ENCODE results near the gene PTPRB.

The PTPRB gene

DNA sequence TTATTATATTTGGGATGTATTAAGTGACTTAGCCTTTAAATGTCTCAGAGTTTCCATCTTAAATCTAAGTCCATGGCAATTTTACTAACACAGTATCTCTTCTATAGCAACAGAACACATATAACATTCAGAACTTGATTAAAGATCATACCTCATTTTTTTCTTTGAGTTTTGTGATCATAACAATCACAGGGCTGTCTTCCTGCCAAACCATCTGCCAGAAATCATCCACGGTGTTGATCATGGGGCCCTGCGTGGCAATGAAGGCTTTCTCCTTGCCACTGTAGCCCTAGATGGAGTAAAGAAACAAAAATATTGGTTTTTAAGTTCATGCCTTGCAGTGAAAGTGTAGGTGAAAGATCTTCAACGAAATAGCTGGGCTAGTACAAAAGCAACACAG, 46.7 kb upstream of the PTPRB start:
- Histone ChIP-seq H4K20me1 (ENCODE audit: insufficient read depth, low read length) (no peaks in the 10 kb centered on the region), H3K27ac (ENCODE audit: low read depth, low read length, poor library complexity, severe bottlenecking) (no peak overlapping the region), H3K4me3 (ENCODE audit: low read depth, low read length, poor library complexity, severe bottlenecking) (no peak overlapping the region), H3K4me1 (ENCODE audit: insufficient read depth, low read length, severe bottlenecking) (no peaks in the 10 kb centered on the region), H3K36me3 (ENCODE audit: insufficient read depth, low read length) (no peaks in the 10 kb centered on the region), H3F3A (ENCODE audit: insufficient read depth, low read length) (no peaks in the 10 kb centered on the region), H3K4me2 (ENCODE audit: low read length) (no peak overlapping the region), H3K9me3 (ENCODE audit: low read length) (no peaks in the 10 kb centered on the region), H3K9ac (ENCODE audit: low read length) (no peak overlapping the region), H3K79me2 (ENCODE audit: insufficient read depth, low read length) (no peaks in the 10 kb centered on the region), H2AFZ (ENCODE audit: low read length) (no peak overlapping the region), H3K27me3 (ENCODE audit: insufficient read depth, low read length) (no peaks in the 10 kb centered on the region), H3K9me2 (ENCODE audit: low read depth, low read length) (no peaks in the 10 kb centered on the region)
- TF ChIP-seq EZH2 (IDR thresholded peaks at IDR 0.05; ENCODE audit: borderline replicate concordance, low read length) = no peak
- TF ChIP-seq, protein P1, sequence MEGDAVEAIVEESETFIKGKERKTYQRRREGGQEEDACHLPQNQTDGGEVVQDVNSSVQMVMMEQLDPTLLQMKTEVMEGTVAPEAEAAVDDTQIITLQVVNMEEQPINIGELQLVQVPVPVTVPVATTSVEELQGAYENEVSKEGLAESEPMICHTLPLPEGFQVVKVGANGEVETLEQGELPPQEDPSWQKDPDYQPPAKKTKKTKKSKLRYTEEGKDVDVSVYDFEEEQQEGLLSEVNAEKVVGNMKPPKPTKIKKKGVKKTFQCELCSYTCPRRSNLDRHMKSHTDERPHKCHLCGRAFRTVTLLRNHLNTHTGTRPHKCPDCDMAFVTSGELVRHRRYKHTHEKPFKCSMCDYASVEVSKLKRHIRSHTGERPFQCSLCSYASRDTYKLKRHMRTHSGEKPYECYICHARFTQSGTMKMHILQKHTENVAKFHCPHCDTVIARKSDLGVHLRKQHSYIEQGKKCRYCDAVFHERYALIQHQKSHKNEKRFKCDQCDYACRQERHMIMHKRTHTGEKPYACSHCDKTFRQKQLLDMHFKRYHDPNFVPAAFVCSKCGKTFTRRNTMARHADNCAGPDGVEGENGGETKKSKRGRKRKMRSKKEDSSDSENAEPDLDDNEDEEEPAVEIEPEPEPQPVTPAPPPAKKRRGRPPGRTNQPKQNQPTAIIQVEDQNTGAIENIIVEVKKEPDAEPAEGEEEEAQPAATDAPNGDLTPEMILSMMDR (IDR thresholded peaks at IDR 0.05; ENCODE audit: low read length) = no peak

DNA sequence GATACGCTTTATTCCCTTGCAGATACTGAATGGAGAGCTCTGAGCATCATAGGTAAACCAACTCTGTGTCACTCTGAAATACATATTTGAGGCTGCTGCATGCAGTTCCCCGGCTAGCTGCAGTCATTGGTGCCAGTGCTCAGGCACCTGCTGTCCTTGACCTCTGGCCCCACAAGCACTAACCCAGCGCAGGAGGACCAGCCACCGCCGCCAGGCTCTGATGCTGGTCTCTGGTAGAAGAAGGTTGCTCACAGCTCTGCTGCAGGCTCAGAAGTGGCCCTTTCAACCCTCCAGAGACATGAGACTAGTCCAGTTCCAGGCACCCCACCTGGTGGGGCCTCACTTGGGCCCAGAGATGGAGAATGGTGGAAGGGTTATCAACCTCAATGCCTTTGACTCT, 34.5 kb upstream of the PTPRB start:
- no peak overlapping the region for H3K4me3 ChIP-seq (ENCODE audit: low read depth, low read length, poor library complexity, severe bottlenecking)
- no peaks in the 10 kb centered on the region for H3K27me3 ChIP-seq (ENCODE audit: insufficient read depth, low read length)
- no peaks in the 10 kb centered on the region for H3F3A ChIP-seq (ENCODE audit: insufficient read depth, low read length)
- H3K9ac ChIP-seq (ENCODE audit: low read length) = no peak overlapping the region
- no peaks in the 10 kb centered on the region for H3K4me1 ChIP-seq (ENCODE audit: insufficient read depth, low read length, severe bottlenecking)
- no peaks in the 10 kb centered on the region for H3K9me2 ChIP-seq (ENCODE audit: low read depth, low read length)
- TF ChIP-seq, protein P1 (IDR thresholded peaks at IDR 0.05; ENCODE audit: low read length) = no peak
- no peak for TF ChIP-seq EZH2 (IDR thresholded peaks at IDR 0.05; ENCODE audit: borderline replicate concordance, low read length)
- H4K20me1 ChIP-seq (ENCODE audit: insufficient read depth, low read length) = no peaks in the 10 kb centered on the region
- H3K9me3 ChIP-seq (ENCODE audit: low read length) = no peaks in the 10 kb centered on the region
- H3K4me2 ChIP-seq (ENCODE audit: low read length) = no peak overlapping the region
- no peaks in the 10 kb centered on the region for H3K36me3 ChIP-seq (ENCODE audit: insufficient read depth, low read length)
- H2AFZ ChIP-seq (ENCODE audit: low read length) = no peak overlapping the region
- H3K79me2 ChIP-seq (ENCODE audit: insufficient read depth, low read length) = no peaks in the 10 kb centered on the region
- no peak overlapping the region for H3K27ac ChIP-seq (ENCODE audit: low read depth, low read length, poor library complexity, severe bottlenecking)

DNA sequence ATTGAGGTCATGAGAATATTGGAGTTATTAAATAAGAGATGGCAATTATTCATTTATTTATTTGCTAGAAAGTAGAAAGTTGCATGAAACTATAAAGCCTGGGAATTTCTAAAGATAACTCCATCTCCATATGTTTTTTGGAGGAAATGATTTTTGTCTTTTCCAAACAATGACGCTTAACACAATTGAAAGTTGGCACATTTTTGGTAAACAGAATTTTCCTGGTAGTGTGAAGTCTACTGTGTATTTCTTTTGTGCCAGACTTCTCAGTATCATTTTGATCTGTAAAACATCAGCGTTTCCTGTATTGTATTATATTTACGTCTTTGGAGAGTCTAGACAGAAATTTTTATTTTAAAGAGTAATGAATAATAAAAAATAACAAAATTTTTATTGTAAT, 33.7 kb upstream of the PTPRB start:
- H3K27me3 ChIP-seq (ENCODE audit: insufficient read depth, low read length) = no peaks in the 10 kb centered on the region
- TF ChIP-seq, protein P1 (IDR thresholded peaks at IDR 0.05; ENCODE audit: low read length) = no peak
- TF ChIP-seq EZH2 (IDR thresholded peaks at IDR 0.05; ENCODE audit: borderline replicate concordance, low read length) = no peak
- H2AFZ ChIP-seq (ENCODE audit: low read length) = no peak overlapping the region
- H3K4me1 ChIP-seq (ENCODE audit: insufficient read depth, low read length, severe bottlenecking) = no peaks in the 10 kb centered on the region
- no peak overlapping the region for H3K4me3 ChIP-seq (ENCODE audit: low read depth, low read length, poor library complexity, severe bottlenecking)
- H4K20me1 ChIP-seq (ENCODE audit: insufficient read depth, low read length) = no peaks in the 10 kb centered on the region
- H3K36me3 ChIP-seq (ENCODE audit: insufficient read depth, low read length) = no peaks in the 10 kb centered on the region
- no peak overlapping the region for H3K9ac ChIP-seq (ENCODE audit: low read length)
- H3K27ac ChIP-seq (ENCODE audit: low read depth, low read length, poor library complexity, severe bottlenecking) = no peak overlapping the region
- H3K4me2 ChIP-seq (ENCODE audit: low read length) = no peak overlapping the region
- H3K9me3 ChIP-seq (ENCODE audit: low read length) = no peaks in the 10 kb centered on the region
- no peaks in the 10 kb centered on the region for H3K79me2 ChIP-seq (ENCODE audit: insufficient read depth, low read length)
- no peaks in the 10 kb centered on the region for H3F3A ChIP-seq (ENCODE audit: insufficient read depth, low read length)
- H3K9me2 ChIP-seq (ENCODE audit: low read depth, low read length) = no peaks in the 10 kb centered on the region

Data from OCI-LY1 (cell line).